NCI-H774 (cell line): Measurements from ENCODE around the gene RAMP3.

Experiments
- DNase-seq: peaks from one replicate; lab custom pipeline; 2025; lab: John Stamatoyannopoulos, UW

RAMP3 gene

GRCh38 chr7:45179666-45180065 is 22.1 kb downstream of the RAMP3 start:
- DNase-seq, result no peak

GRCh38 chr7:45180084-45180986 is 22.7 kb downstream of the RAMP3 start:
- DNase-seq, result no peak

GRCh38 chr7:45181286-45181960 is 23.8 kb downstream of the RAMP3 start:
- DNase-seq, result no peak

GRCh38 chr7:45181991-45182855 is 24.6 kb downstream of the RAMP3 start:
- no peak for DNase-seq

GRCh38 chr7:45182856-45183710 is 25.5 kb downstream of the RAMP3 start:
- DNase-seq, result no peak

- DNase-seq, result no peak
Observed at GRCh38 chr7:45183711-45184210, 26.2 kb downstream of the RAMP3 start.

GRCh38 chr7:45184326-45185027 is 26.9 kb downstream of the RAMP3 start:
- no peak for DNase-seq

GRCh38 chr7:45185028-45185863 is 27.7 kb downstream of the RAMP3 start:
- no peak for DNase-seq

- DNase-seq, result no peak
Observed at GRCh38 chr7:45185864-45186250, 28.3 kb downstream of the RAMP3 start.

GRCh38 chr7:45186261-45186813 is 28.7 kb downstream of the RAMP3 start:
- DNase-seq, result no peak

GRCh38 chr7:45187089-45187945 is 29.7 kb downstream of the RAMP3 start:
- DNase-seq, result no peak

GRCh38 chr7:45187946-45188411 is 30.4 kb downstream of the RAMP3 start:
- no peak for DNase-seq

GRCh38 chr7:45188736-45189135 is 31.1 kb downstream of the RAMP3 start:
- no peak for DNase-seq

- no peak for DNase-seq
Observed at GRCh38 chr7:45189151-45189970, 31.8 kb downstream of the RAMP3 start.

GRCh38 chr7:45190406-45191165 is 33.0 kb downstream of the RAMP3 start:
- no peak for DNase-seq

- DNase-seq, result no peak
Observed at GRCh38 chr7:45191396-45191795, 33.8 kb downstream of the RAMP3 start.

- no peak for DNase-seq
Observed at GRCh38 chr7:45192621-45193041, 35.0 kb downstream of the RAMP3 start.
